Measurements from ENCODE around the gene ETFB. TPM values are rescaled to one million over a fixed set of nuclear protein-coding genes. Genes with fewer than 3 reads are reported as not detected.
A peak's percentile ranks its signal among the peaks of the same experiment; 100 is the strongest.
"Not testable (repeated sequence)": the region's sequence is repeated elsewhere in the genome, so short reads cannot be mapped to it uniquely, and the experiment has no call there.

ETFB gene
- total and polyA plus RNA-seq, 7 donors: 59.5 to 361 (median 158) TPM

GRCh38 chr19:51399231-51399630 lies 33.0 kb upstream of the ETFB start:
- Histone ChIP-seq H3K27me3 (peaks cover 0 to 3% (median 0%) of the 10 kb centered on the region in 3 donors), H3K36me3 (no peaks in the 10 kb centered on the region), H3K4me1 (peaks cover 0 to 7% (median 6%) of the 10 kb centered on the region in 4 donors), H3K9me3 (peaks cover 0 to 15% (median 3%) of the 10 kb centered on the region in 4 donors), H3K27ac (no peak overlapping the region), H3K4me3 (no peak overlapping the region)
- TF ChIP-seq POLR2AphosphoS5 (IDR thresholded peaks at IDR 0.05): no peak
- no peak for TF ChIP-seq POLR2A (IDR thresholded peaks at IDR 0.05)
- TF ChIP-seq, protein P1, sequence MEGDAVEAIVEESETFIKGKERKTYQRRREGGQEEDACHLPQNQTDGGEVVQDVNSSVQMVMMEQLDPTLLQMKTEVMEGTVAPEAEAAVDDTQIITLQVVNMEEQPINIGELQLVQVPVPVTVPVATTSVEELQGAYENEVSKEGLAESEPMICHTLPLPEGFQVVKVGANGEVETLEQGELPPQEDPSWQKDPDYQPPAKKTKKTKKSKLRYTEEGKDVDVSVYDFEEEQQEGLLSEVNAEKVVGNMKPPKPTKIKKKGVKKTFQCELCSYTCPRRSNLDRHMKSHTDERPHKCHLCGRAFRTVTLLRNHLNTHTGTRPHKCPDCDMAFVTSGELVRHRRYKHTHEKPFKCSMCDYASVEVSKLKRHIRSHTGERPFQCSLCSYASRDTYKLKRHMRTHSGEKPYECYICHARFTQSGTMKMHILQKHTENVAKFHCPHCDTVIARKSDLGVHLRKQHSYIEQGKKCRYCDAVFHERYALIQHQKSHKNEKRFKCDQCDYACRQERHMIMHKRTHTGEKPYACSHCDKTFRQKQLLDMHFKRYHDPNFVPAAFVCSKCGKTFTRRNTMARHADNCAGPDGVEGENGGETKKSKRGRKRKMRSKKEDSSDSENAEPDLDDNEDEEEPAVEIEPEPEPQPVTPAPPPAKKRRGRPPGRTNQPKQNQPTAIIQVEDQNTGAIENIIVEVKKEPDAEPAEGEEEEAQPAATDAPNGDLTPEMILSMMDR (IDR thresholded peaks at IDR 0.05): no peak
- TF ChIP-seq EP300 (IDR thresholded peaks at IDR 0.05): no peak
- no peak for DNase-seq
- WGBS, 2 donors: 93 to 94% methylated on average over 5 of the region's 5 CpGs
- intact Hi-C loops (cut with DNase I): no loop called here

- WGBS, 2 donors: 49 to 50% methylated on average over 7 of the region's 7 CpGs
- no peaks in the 10 kb centered on the region for H3K36me3 ChIP-seq
- peaks cover 0 to 15% (median 3%) of the 10 kb centered on the region in 4 donors for H3K9me3 ChIP-seq
- H3K4me1 ChIP-seq: peaks cover 0 to 12% (median 8%) of the 10 kb centered on the region in 4 donors
- H3K4me3 ChIP-seq: no peak overlapping the region
- intact Hi-C loops (cut with DNase I): no loop called here
- TF ChIP-seq, protein P1 (IDR thresholded peaks at IDR 0.05): peak in 2 of 4 experiments; percentile 12 to 36
- TF ChIP-seq EP300 (IDR thresholded peaks at IDR 0.05): no peak
- TF ChIP-seq POLR2AphosphoS5 (IDR thresholded peaks at IDR 0.05): no peak
- no peak for DNase-seq
- H3K27me3 ChIP-seq: no peaks in the 10 kb centered on the region
- H3K27ac ChIP-seq: no peak overlapping the region
Measured at GRCh38 chr19:51398096-51398704, 32.0 kb upstream of the ETFB start.

- Histone ChIP-seq H3K9me3 (peaks cover 0 to 13% (median 3%) of the 10 kb centered on the region in 4 donors), H3K4me1 (peaks cover 0 to 12% (median 8%) of the 10 kb centered on the region in 4 donors)
- H3K36me3 ChIP-seq; H3K4me3 ChIP-seq; H3K27me3 ChIP-seq; intact Hi-C loops (cut with DNase I); DNase-seq; H3K27ac ChIP-seq: not testable (repeated sequence)
- WGBS, 2 donors: 77 to 92% methylated on average over 9 of the region's 9 CpGs
Measured at GRCh38 chr19:51397453-51397852, 31.3 kb upstream of the ETFB start.

GRCh38 chr19:51396175-51396574 lies 30.0 kb upstream of the ETFB start:
- intact Hi-C loops (cut with DNase I): no loop called here

More at GRCh38 chr19:51396175-51396574, 30.0 kb upstream of the ETFB start:
- no peaks in the 10 kb centered on the region for H3K36me3 ChIP-seq
- no peak overlapping the region for H3K27ac ChIP-seq
- 98 to 99% methylated on average over 2 of the region's 2 CpGs for WGBS, 2 donors
- TF ChIP-seq POLR2AphosphoS5 (IDR thresholded peaks at IDR 0.05): no peak
- TF ChIP-seq, protein P1 (IDR thresholded peaks at IDR 0.05): no peak
- TF ChIP-seq POLR2A (IDR thresholded peaks at IDR 0.05): no peak
- TF ChIP-seq EP300 (IDR thresholded peaks at IDR 0.05): no peak
- H3K9me3 ChIP-seq: peaks cover 0 to under 1% (median 0%) of the 10 kb centered on the region in 4 donors
- DNase-seq: no peak
- H3K27me3 ChIP-seq: no peaks in the 10 kb centered on the region
- H3K4me1 ChIP-seq: peaks cover 0 to 12% (median 8%) of the 10 kb centered on the region in 4 donors
- no peak overlapping the region for H3K4me3 ChIP-seq
